Keratinocyte (primary cell): ENCODE data around the gene PID1. TPM values are rescaled to one million over a fixed set of nuclear protein-coding genes. Genes with fewer than 3 reads are reported as not detected.

Experiments used
- DNase-seq: peaks from one replicate; pipeline ENCODE4 v3.0.0-alpha.2; 2011; ENCODE audit warnings: low read depth, missing footprints, low spot score
- FAIRE-seq: peaks from 2 replicates; lab custom pipeline; 2011; peaks lifted over from hg19 to GRCh38; lab: Jason Lieb, UNC
- H2AFZ ChIP-seq: 2 replicates; pipeline ENCODE4 v1.6.0; 2012; ENCODE audit warnings: low read length, control low read depth, inconsistent platforms; ENCODE audit not compliant: control insufficient read depth
- H3K27ac ChIP-seq: 2 replicates; pipeline ENCODE4 v1.5.1; 2011; ENCODE audit warnings: low read length; ENCODE audit not compliant: control insufficient read depth, insufficient read depth
- H3K27me3 ChIP-seq: 3 replicates; pipeline ENCODE4 v1.6.0; 2011; ENCODE audit warnings: low read length; ENCODE audit not compliant: control insufficient read depth, insufficient read depth; ENCODE audit errors: extremely low read depth
- H3K36me3 ChIP-seq, 2 experiments: 2 replicates in 1 of 2; 3 replicates in 1 of 2; pipeline ENCODE4 v1.5.1; 2011; ENCODE audit warnings: low read length in 2 of 2, mild to moderate bottlenecking in 1 of 2; ENCODE audit not compliant: control insufficient read depth in 2 of 2, insufficient read depth in 2 of 2; ENCODE audit errors: extremely low read depth in 1 of 2
- H3K4me1 ChIP-seq: 3 replicates; pipeline ENCODE4 v1.5.1; 2011; ENCODE audit warnings: low read length; ENCODE audit not compliant: control insufficient read depth, insufficient read depth; ENCODE audit errors: extremely low read depth
- H3K4me2 ChIP-seq: 3 replicates; pipeline ENCODE4 v1.6.0; 2011; ENCODE audit warnings: low read depth, low read length; ENCODE audit not compliant: control insufficient read depth, insufficient read depth; ENCODE audit errors: extremely low read depth
- H3K4me3 ChIP-seq, 3 experiments: fragments of 200-600 bp in 1 of 3; sonication (generic) in 1 of 3; 2 replicates in 2 of 3; 3 replicates in 1 of 3; pipeline ENCODE4 v1.5.1; 2011 to 2016; ENCODE audit warnings: low read length in 3 of 3, mild to moderate bottlenecking in 3 of 3, control low read depth in 2 of 3, inconsistent platforms in 1 of 3, low read depth in 1 of 3, mixed read lengths in 1 of 3, mixed run types in 1 of 3, moderate library complexity in 1 of 3; ENCODE audit not compliant: control insufficient read depth in 2 of 3, insufficient read depth in 2 of 3; ENCODE audit errors: extremely low read depth in 1 of 3
- H3K79me2 ChIP-seq: 2 replicates; pipeline ENCODE4 v1.6.0; 2012; ENCODE audit warnings: low read length; ENCODE audit not compliant: control insufficient read depth, insufficient read depth
- H3K9ac ChIP-seq: 3 replicates; pipeline ENCODE4 v1.6.0; 2011; ENCODE audit warnings: low read length; ENCODE audit not compliant: control insufficient read depth, insufficient read depth; ENCODE audit errors: extremely low read depth
- H3K9me1 ChIP-seq: 3 replicates; pipeline ENCODE4 v1.6.0; 2011; ENCODE audit warnings: low read length; ENCODE audit not compliant: control insufficient read depth, insufficient read depth; ENCODE audit errors: extremely low read depth
- H3K9me3 ChIP-seq: 2 replicates; pipeline ENCODE4 v1.5.1; 2012; ENCODE audit warnings: low read depth, low read length; ENCODE audit not compliant: control insufficient read depth
- H4K20me1 ChIP-seq: 3 replicates; pipeline ENCODE4 v1.6.0; 2011; ENCODE audit warnings: low read length; ENCODE audit not compliant: control insufficient read depth, insufficient read depth; ENCODE audit errors: extremely low read depth
- EZH2 ChIP-seq: IDR thresholded peaks from one replicate; pipeline ENCODE4 v1.6.1; 2012; ENCODE audit warnings: inconsistent platforms, mild to moderate bottlenecking, low read length, moderate library complexity
- dilution Hi-C: fragments of 300-500 bp; cut with MboI; formaldehyde crosslinking; loops from one replicate; pipeline ENCODE4 v1.7.0; 2020; ENCODE audit warnings: low sequenced_read_pairs; ENCODE audit not compliant: extremely low pct_ligation_motif_present
- polyA plus RNA-seq, 5 experiments: library from polyadenylated mRNA; depleted of rRNA in 3 of 5; stranded (reverse) in 3 of 5; stranded (forward) in 1 of 5; unstranded in 1 of 5; fragments of >200 nt; gene quantifications; 1 replicate in 1 of 5; 2 replicates in 3 of 5; 3 replicates in 1 of 5; pipeline versions ENCODE4 v1.2.1 to v1.2.3, GENCODE V29; 2011 to 2012; ENCODE audit warnings: missing spikeins in 2 of 5, low read depth in 1 of 5, low replicate concordance in 1 of 5
- TF ChIP-seq, protein P1 (sequence below), 3 experiments: IDR thresholded peaks in 1 of 3; conservative IDR thresholded peaks in 1 of 3; optimal IDR thresholded peaks in 1 of 3; 2 replicates in 2 of 3; 3 replicates in 1 of 3; pipeline versions ENCODE3 to v1.5.1; 2011; ENCODE audit warnings: low read length in 3 of 3, mild to moderate bottlenecking in 3 of 3, moderate library complexity in 2 of 3, control low read depth in 1 of 3, inconsistent platforms in 1 of 3; ENCODE audit not compliant: insufficient read depth in 2 of 3; ENCODE audit errors: extremely low read depth in 1 of 3

PID1 gene
- polyA plus RNA-seq, 1 donor (not counting 4 experiments of a cell fraction or from before 2014, with no cell fraction given), result 5.4 TPM

DNA sequence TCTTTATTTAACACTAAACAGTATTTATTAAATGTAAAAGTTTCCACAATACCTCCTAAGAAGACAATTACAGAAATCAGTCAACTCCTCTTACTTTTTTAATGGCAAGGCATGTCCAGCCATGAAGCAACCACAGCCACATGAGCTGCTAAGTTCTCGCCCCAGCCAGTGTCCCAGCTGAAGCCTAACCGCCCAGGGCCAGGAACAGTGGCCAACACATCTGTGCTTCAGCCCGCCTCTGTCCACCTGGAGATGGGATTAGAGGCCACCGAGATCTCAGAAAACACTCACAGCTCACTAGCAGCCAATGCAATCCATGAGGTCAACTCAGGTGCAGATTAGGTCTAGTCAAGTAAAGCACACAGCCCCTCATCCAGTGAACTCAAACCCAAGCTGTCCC lies 40.2 kb downstream of the PID1 start:
- Histone ChIP-seq H3K4me2 (no peak overlapping the region), H3K9me1 (no peaks in the 10 kb centered on the region), H2AFZ (no peak overlapping the region), H3K79me2 (no peaks in the 10 kb centered on the region), H3K27me3 (no peaks in the 10 kb centered on the region), H3K27ac (no peak overlapping the region), H4K20me1 (no peaks in the 10 kb centered on the region), H3K4me1 (no peaks in the 10 kb centered on the region), H3K4me3 (no peak overlapping the region), H3K36me3 (no peaks in the 10 kb centered on the region), H3K9me3 (no peaks in the 10 kb centered on the region), H3K9ac (no peak overlapping the region)
- FAIRE-seq, result no peak
- no peak for DNase-seq
- dilution Hi-C loops, result no loop called here
- no peak for TF ChIP-seq EZH2

DNA sequence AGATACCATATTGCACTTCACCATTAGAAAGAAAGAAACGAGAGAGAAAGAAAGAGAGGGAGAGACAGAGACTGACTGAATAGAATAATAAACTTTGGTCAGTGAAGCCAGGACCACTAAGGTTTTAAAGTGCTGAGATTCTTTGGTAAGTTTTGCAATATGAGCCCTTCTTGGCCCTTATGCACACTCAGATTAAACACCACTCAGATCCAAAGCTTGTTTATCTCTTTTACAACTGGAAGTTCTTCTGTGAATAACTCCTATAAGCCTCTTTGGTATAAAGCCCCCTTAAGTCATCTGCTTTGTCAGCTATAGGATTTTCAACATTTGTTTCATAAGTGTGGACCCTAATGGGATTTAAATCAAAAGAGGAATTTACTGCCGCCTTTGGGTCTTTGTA lies 40.8 kb downstream of the PID1 start:
- no peak overlapping the region for H3K27ac ChIP-seq
- dilution Hi-C loops, result no loop called here
- no peaks in the 10 kb centered on the region for H3K9me1 ChIP-seq
- no peak overlapping the region for H3K4me2 ChIP-seq
- H3K9ac ChIP-seq, result no peak overlapping the region
- no peak overlapping the region for H3K4me3 ChIP-seq
- no peak overlapping the region for H2AFZ ChIP-seq
- no peak for FAIRE-seq
- no peak for TF ChIP-seq EZH2
- TF ChIP-seq, protein P1, sequence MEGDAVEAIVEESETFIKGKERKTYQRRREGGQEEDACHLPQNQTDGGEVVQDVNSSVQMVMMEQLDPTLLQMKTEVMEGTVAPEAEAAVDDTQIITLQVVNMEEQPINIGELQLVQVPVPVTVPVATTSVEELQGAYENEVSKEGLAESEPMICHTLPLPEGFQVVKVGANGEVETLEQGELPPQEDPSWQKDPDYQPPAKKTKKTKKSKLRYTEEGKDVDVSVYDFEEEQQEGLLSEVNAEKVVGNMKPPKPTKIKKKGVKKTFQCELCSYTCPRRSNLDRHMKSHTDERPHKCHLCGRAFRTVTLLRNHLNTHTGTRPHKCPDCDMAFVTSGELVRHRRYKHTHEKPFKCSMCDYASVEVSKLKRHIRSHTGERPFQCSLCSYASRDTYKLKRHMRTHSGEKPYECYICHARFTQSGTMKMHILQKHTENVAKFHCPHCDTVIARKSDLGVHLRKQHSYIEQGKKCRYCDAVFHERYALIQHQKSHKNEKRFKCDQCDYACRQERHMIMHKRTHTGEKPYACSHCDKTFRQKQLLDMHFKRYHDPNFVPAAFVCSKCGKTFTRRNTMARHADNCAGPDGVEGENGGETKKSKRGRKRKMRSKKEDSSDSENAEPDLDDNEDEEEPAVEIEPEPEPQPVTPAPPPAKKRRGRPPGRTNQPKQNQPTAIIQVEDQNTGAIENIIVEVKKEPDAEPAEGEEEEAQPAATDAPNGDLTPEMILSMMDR (optimal IDR thresholded peaks at IDR 0.05 in 1 of 3, IDR thresholded peaks at IDR 0.05 in 1 of 3, conservative IDR thresholded peaks at IDR 0.05 in 1 of 3; ENCODE audit: extremely low read depth in 1 of 3, insufficient read depth in 2 of 3, low read length in 3 of 3), result no peak
- H3K79me2 ChIP-seq, result no peaks in the 10 kb centered on the region
- no peaks in the 10 kb centered on the region for H3K36me3 ChIP-seq
- no peaks in the 10 kb centered on the region for H4K20me1 ChIP-seq
- H3K4me1 ChIP-seq, result no peaks in the 10 kb centered on the region
- DNase-seq, result no peak
- H3K27me3 ChIP-seq, result no peaks in the 10 kb centered on the region
- H3K9me3 ChIP-seq, result no peaks in the 10 kb centered on the region

DNA sequence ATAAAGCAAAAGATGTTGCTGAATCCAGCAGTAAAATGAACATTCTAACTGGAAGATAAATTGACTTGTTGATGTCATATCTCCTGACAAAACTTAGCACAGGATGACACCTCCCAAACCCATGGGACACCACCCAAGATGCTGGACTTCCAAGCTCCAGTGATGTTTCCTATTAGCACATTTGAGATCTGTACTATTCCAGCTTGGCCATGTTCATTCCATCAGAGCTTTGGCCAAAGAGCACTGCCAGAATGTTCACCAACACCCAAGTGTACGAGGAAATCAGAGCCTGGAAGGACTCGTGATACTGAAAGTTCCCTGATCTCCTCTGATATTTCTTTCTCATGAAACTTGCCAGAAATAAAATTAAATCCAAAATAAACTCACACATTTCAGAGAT lies 44.7 kb downstream of the PID1 start:
- H3K4me1 ChIP-seq, result no peaks in the 10 kb centered on the region
- no peak overlapping the region for H3K9ac ChIP-seq
- H4K20me1 ChIP-seq, result no peaks in the 10 kb centered on the region
- no peaks in the 10 kb centered on the region for H3K36me3 ChIP-seq
- no peaks in the 10 kb centered on the region for H3K79me2 ChIP-seq
- H3K9me3 ChIP-seq, result no peaks in the 10 kb centered on the region
- H2AFZ ChIP-seq, result no peak overlapping the region
- no peak overlapping the region for H3K27ac ChIP-seq
- DNase-seq (no peak), FAIRE-seq (no peak)
- TF ChIP-seq, protein P1 (optimal IDR thresholded peaks at IDR 0.05 in 1 of 3, IDR thresholded peaks at IDR 0.05 in 1 of 3, conservative IDR thresholded peaks at IDR 0.05 in 1 of 3; ENCODE audit: extremely low read depth in 1 of 3, insufficient read depth in 2 of 3, low read length in 3 of 3), result no peak
- no peak for TF ChIP-seq EZH2
- no peaks in the 10 kb centered on the region for H3K9me1 ChIP-seq
- dilution Hi-C loops, result no loop called here
- no peaks in the 10 kb centered on the region for H3K27me3 ChIP-seq
- no peak overlapping the region for H3K4me3 ChIP-seq
- H3K4me2 ChIP-seq, result no peak overlapping the region
